NCI-H446 (cell line): ENCODE data around the gene HOXD4.

Source experiments
- DNase-seq, 2 experiments: peaks; one replicate each; lab custom pipeline; 2025; lab: John Stamatoyannopoulos, UW

Gene HOXD4

GRCh38 chr2:176156807-176157498 lies 5.6 kb downstream of the HOXD4 start, which contains the start of gene HOXD3:
Gene HOXD3 (plus strand): TSS chr2:176157307. CDS start chr2:176169115, 11,808 bp downstream.
- peak in 1 of 2 experiments; percentile 25 for DNase-seq

- DNase-seq: peak in 1 of 2 experiments; percentile 55
Observed at GRCh38 chr2:176157499-176158185, 6.3 kb downstream of the HOXD4 start.

GRCh38 chr2:176158186-176158591 lies 6.8 kb downstream of the HOXD4 start:
- DNase-seq: peak in 1 of 2 experiments; percentile 31

- DNase-seq: peak in 1 of 2 experiments; percentile 19
Observed at GRCh38 chr2:176158855-176159662, 7.7 kb downstream of the HOXD4 start.

- DNase-seq: no peak
Observed at GRCh38 chr2:176159663-176160250, 8.4 kb downstream of the HOXD4 start.

- DNase-seq: no peak
Observed at GRCh38 chr2:176160251-176160985, 9.1 kb downstream of the HOXD4 start.

GRCh38 chr2:176160986-176161824 lies 9.9 kb downstream of the HOXD4 start:
- no peak for DNase-seq

GRCh38 chr2:176161825-176162626 lies 10.7 kb downstream of the HOXD4 start:
- DNase-seq: no peak

- DNase-seq: no peak
Observed at GRCh38 chr2:176162911-176163671, 11.7 kb downstream of the HOXD4 start.

GRCh38 chr2:176163672-176164056 lies 12.3 kb downstream of the HOXD4 start:
- no peak for DNase-seq

- DNase-seq: no peak
Observed at GRCh38 chr2:176164201-176164600, 12.9 kb downstream of the HOXD4 start.

GRCh38 chr2:176164611-176165369 lies 13.4 kb downstream of the HOXD4 start:
- DNase-seq: no peak

- no peak for DNase-seq
Observed at GRCh38 chr2:176165370-176166050, 14.2 kb downstream of the HOXD4 start.

GRCh38 chr2:176166272-176166671 lies 14.9 kb downstream of the HOXD4 start:
- DNase-seq: no peak

GRCh38 chr2:176167398-176167797 lies 16.0 kb downstream of the HOXD4 start:
- no peak for DNase-seq

- no peak for DNase-seq
Observed at GRCh38 chr2:176169181-176169580, 17.8 kb downstream of the HOXD4 start.

- no peak for DNase-seq
Observed at GRCh38 chr2:176169711-176170110, 18.4 kb downstream of the HOXD4 start.
